22Rv1 (cell line): ENCODE data around the gene IGF1R.

Source experiments
- H3K27ac ChIP-seq: fragments of 450-650 bp; 2 replicates; pipeline ENCODE4 v1.5.1; 2017
- CTCF ChIP-seq: fragments of 450-650 bp; IDR thresholded peaks from 2 replicates; pipeline ENCODE4 v1.5.1; 2017; ENCODE audit warnings: mild to moderate bottlenecking
- ZFX ChIP-seq: fragments of 450-650 bp; IDR thresholded peaks from 2 replicates; pipeline ENCODE4 v1.6.1; 2017; ENCODE audit warnings: antibody characterized with exemption, borderline replicate concordance

Gene IGF1R

GRCh38 chr15:98647774-98648653, at the start of gene IGF1R:
TSS of gene IGF1R (plus strand) at chr15:98648539. CDS start at chr15:98649582, 1,043 bp downstream.
- TF ChIP-seq ZFX: no peak
- peak; percentile 67 for TF ChIP-seq CTCF
- H3K27ac ChIP-seq: peak within 1 kb of the TSS; percentile 49

GRCh38 chr15:98599909-98600691, 48.2 kb upstream of the IGF1R start:
- TF ChIP-seq ZFX (no peak), CTCF (no peak)
- H3K27ac ChIP-seq: no peak overlapping the region

- no peak for TF ChIP-seq CTCF
- TF ChIP-seq ZFX: no peak
- H3K27ac ChIP-seq: no peak overlapping the region
These were observed 43.4 kb upstream of the IGF1R start for GRCh38 chr15:98604983-98605382.

- TF ChIP-seq ZFX (no peak), CTCF (no peak)
- no peak overlapping the region for H3K27ac ChIP-seq
These were observed 39.0 kb upstream of the IGF1R start for GRCh38 chr15:98609144-98609852.

- no peak overlapping the region for H3K27ac ChIP-seq
- TF ChIP-seq ZFX: no peak
- no peak for TF ChIP-seq CTCF
These were observed 37.3 kb upstream of the IGF1R start for GRCh38 chr15:98610991-98611390.

GRCh38 chr15:98611808-98612207, 36.5 kb upstream of the IGF1R start:
- H3K27ac ChIP-seq: no peak overlapping the region
- TF ChIP-seq ZFX: no peak
- TF ChIP-seq CTCF: no peak
